ENCODE data around the gene RAP1GAP.
"Not testable (repeated sequence)": the region's sequence is repeated elsewhere in the genome, so short reads cannot be mapped to it uniquely, and the experiment has no call there.

Gene RAP1GAP

GRCh38 chr1:21696931-21697330 lies 27.8 kb upstream of the RAP1GAP start:
- Histone ChIP-seq H3K36me3 (ENCODE audit: control insufficient read depth, low read depth, low read length) (peaks cover 46% of the 10 kb centered on the region), H3K27me3 (ENCODE audit: control insufficient read depth, insufficient read depth, low read length) (no peaks in the 10 kb centered on the region)

GRCh38 chr1:21693732-21694131 lies 24.6 kb upstream of the RAP1GAP start:
- Histone ChIP-seq H3K9me3 (ENCODE audit: control insufficient read depth, low read depth, low read length) (no peaks in the 10 kb centered on the region), H3K27me3 (ENCODE audit: control insufficient read depth, insufficient read depth, low read length) (no peaks in the 10 kb centered on the region), H3K9ac (ENCODE audit: low read length) (no peak overlapping the region), H3K4me3 (ENCODE audit: low read length) (no peak overlapping the region), H3K27ac (ENCODE audit: low read length) (no peak overlapping the region), H3K36me3 (ENCODE audit: control insufficient read depth, low read depth, low read length) (peaks cover 38% of the 10 kb centered on the region), H3K4me1 (ENCODE audit: control insufficient read depth, low read depth, low read length) (no peaks in the 10 kb centered on the region)

More at GRCh38 chr1:21696931-21697330, 27.8 kb upstream of the RAP1GAP start:
- no peak overlapping the region for H3K4me3 ChIP-seq (ENCODE audit: low read length)
- no peaks in the 10 kb centered on the region for H3K4me1 ChIP-seq (ENCODE audit: control insufficient read depth, low read depth, low read length)
- no peak overlapping the region for H3K27ac ChIP-seq (ENCODE audit: low read length)
- no peaks in the 10 kb centered on the region for H3K9me3 ChIP-seq (ENCODE audit: control insufficient read depth, low read depth, low read length)
- H3K9ac ChIP-seq (ENCODE audit: low read length), result no peak overlapping the region

GRCh38 chr1:21691739-21692138 lies 22.6 kb upstream of the RAP1GAP start:
- no peak overlapping the region for H3K4me3 ChIP-seq (ENCODE audit: low read length)
- no peaks in the 10 kb centered on the region for H3K4me1 ChIP-seq (ENCODE audit: control insufficient read depth, low read depth, low read length)
- H3K27ac ChIP-seq (ENCODE audit: low read length), result no peak overlapping the region
- no peaks in the 10 kb centered on the region for H3K27me3 ChIP-seq (ENCODE audit: control insufficient read depth, insufficient read depth, low read length)
- peaks cover 44% of the 10 kb centered on the region for H3K36me3 ChIP-seq (ENCODE audit: control insufficient read depth, low read depth, low read length)
- no peak overlapping the region for H3K9ac ChIP-seq (ENCODE audit: low read length)
- H3K9me3 ChIP-seq (ENCODE audit: control insufficient read depth, low read depth, low read length), result no peaks in the 10 kb centered on the region

GRCh38 chr1:21689661-21690372 lies 20.7 kb upstream of the RAP1GAP start:
- H3K9ac ChIP-seq (ENCODE audit: low read length), result no peak overlapping the region
- no peaks in the 10 kb centered on the region for H3K4me1 ChIP-seq (ENCODE audit: control insufficient read depth, low read depth, low read length)
- peaks cover 51% of the 10 kb centered on the region for H3K36me3 ChIP-seq (ENCODE audit: control insufficient read depth, low read depth, low read length)
- H3K27ac ChIP-seq (ENCODE audit: low read length), result no peak overlapping the region
- no peak overlapping the region for H3K4me3 ChIP-seq (ENCODE audit: low read length)
- H3K9me3 ChIP-seq (ENCODE audit: control insufficient read depth, low read depth, low read length), result no peaks in the 10 kb centered on the region
- no peaks in the 10 kb centered on the region for H3K27me3 ChIP-seq (ENCODE audit: control insufficient read depth, insufficient read depth, low read length)

GRCh38 chr1:21687081-21687529 lies 17.9 kb upstream of the RAP1GAP start:
- Histone ChIP-seq H3K9me3 (ENCODE audit: control insufficient read depth, low read depth, low read length) (no peaks in the 10 kb centered on the region), H3K4me3 (ENCODE audit: low read length) (no peak overlapping the region), H3K9ac (ENCODE audit: low read length) (no peak overlapping the region), H3K36me3 (ENCODE audit: control insufficient read depth, low read depth, low read length) (peaks cover 30% of the 10 kb centered on the region), H3K4me1 (ENCODE audit: control insufficient read depth, low read depth, low read length) (no peaks in the 10 kb centered on the region), H3K27ac (ENCODE audit: low read length) (no peak overlapping the region), H3K27me3 (ENCODE audit: control insufficient read depth, insufficient read depth, low read length) (no peaks in the 10 kb centered on the region)

- no peak overlapping the region for H3K4me3 ChIP-seq (ENCODE audit: low read length)
- H3K36me3 ChIP-seq (ENCODE audit: control insufficient read depth, low read depth, low read length), result peaks cover 32% of the 10 kb centered on the region
- H3K9ac ChIP-seq (ENCODE audit: low read length), result no peak overlapping the region
- no peaks in the 10 kb centered on the region for H3K27me3 ChIP-seq (ENCODE audit: control insufficient read depth, insufficient read depth, low read length)
- H3K4me1 ChIP-seq (ENCODE audit: control insufficient read depth, low read depth, low read length), result no peaks in the 10 kb centered on the region
- H3K9me3 ChIP-seq (ENCODE audit: control insufficient read depth, low read depth, low read length), result no peaks in the 10 kb centered on the region
- H3K27ac ChIP-seq (ENCODE audit: low read length), result no peak overlapping the region
These were observed 17.0 kb upstream of the RAP1GAP start for GRCh38 chr1:21685946-21686678.

GRCh38 chr1:21681426-21681825 lies 12.3 kb upstream of the RAP1GAP start:
- no peak overlapping the region for H3K27ac ChIP-seq (ENCODE audit: low read length)
- H3K36me3 ChIP-seq (ENCODE audit: control insufficient read depth, low read depth, low read length), result peaks cover 20% of the 10 kb centered on the region

GRCh38 chr1:21680918-21681317 lies 11.8 kb upstream of the RAP1GAP start:
- no peaks in the 10 kb centered on the region for H3K27me3 ChIP-seq (ENCODE audit: control insufficient read depth, insufficient read depth, low read length)
- no peaks in the 10 kb centered on the region for H3K9me3 ChIP-seq (ENCODE audit: control insufficient read depth, low read depth, low read length)
- H3K4me3 ChIP-seq (ENCODE audit: low read length), result no peak overlapping the region
- peaks cover 16% of the 10 kb centered on the region for H3K36me3 ChIP-seq (ENCODE audit: control insufficient read depth, low read depth, low read length)
- H3K27ac ChIP-seq (ENCODE audit: low read length), result no peak overlapping the region
- H3K9ac ChIP-seq (ENCODE audit: low read length), result no peak overlapping the region
- no peaks in the 10 kb centered on the region for H3K4me1 ChIP-seq (ENCODE audit: control insufficient read depth, low read depth, low read length)

More at GRCh38 chr1:21681426-21681825, 12.3 kb upstream of the RAP1GAP start:
- no peak overlapping the region for H3K9ac ChIP-seq (ENCODE audit: low read length)
- H3K27me3 ChIP-seq (ENCODE audit: control insufficient read depth, insufficient read depth, low read length), result no peaks in the 10 kb centered on the region
- H3K4me1 ChIP-seq (ENCODE audit: control insufficient read depth, low read depth, low read length), result no peaks in the 10 kb centered on the region
- no peaks in the 10 kb centered on the region for H3K9me3 ChIP-seq (ENCODE audit: control insufficient read depth, low read depth, low read length)
- H3K4me3 ChIP-seq (ENCODE audit: low read length), result no peak overlapping the region

- Histone ChIP-seq H3K27me3 (ENCODE audit: control insufficient read depth, insufficient read depth, low read length) (no peaks in the 10 kb centered on the region), H3K9me3 (ENCODE audit: control insufficient read depth, low read depth, low read length) (no peaks in the 10 kb centered on the region), H3K4me1 (ENCODE audit: control insufficient read depth, low read depth, low read length) (no peaks in the 10 kb centered on the region), H3K36me3 (ENCODE audit: control insufficient read depth, low read depth, low read length) (peaks cover 16% of the 10 kb centered on the region), H3K27ac (ENCODE audit: low read length) (no peak overlapping the region), H3K4me3 (ENCODE audit: low read length) (no peak overlapping the region), H3K9ac (ENCODE audit: low read length) (no peak overlapping the region)
These were observed 11.2 kb upstream of the RAP1GAP start for GRCh38 chr1:21680381-21680780.

- no peaks in the 10 kb centered on the region for H3K27me3 ChIP-seq (ENCODE audit: control insufficient read depth, insufficient read depth, low read length)
- H3K27ac ChIP-seq (ENCODE audit: low read length), result no peak overlapping the region
- peaks cover 12% of the 10 kb centered on the region for H3K36me3 ChIP-seq (ENCODE audit: control insufficient read depth, low read depth, low read length)
- H3K9me3 ChIP-seq (ENCODE audit: control insufficient read depth, low read depth, low read length), result no peaks in the 10 kb centered on the region
- no peak overlapping the region for H3K9ac ChIP-seq (ENCODE audit: low read length)
- no peaks in the 10 kb centered on the region for H3K4me1 ChIP-seq (ENCODE audit: control insufficient read depth, low read depth, low read length)
- H3K4me3 ChIP-seq (ENCODE audit: low read length), result no peak overlapping the region
These were observed 8.0 kb upstream of the RAP1GAP start for GRCh38 chr1:21677168-21677567.

- Histone ChIP-seq H3K4me1 (ENCODE audit: control insufficient read depth, low read depth, low read length) (peaks cover 8% of the 10 kb centered on the region), H3K27ac (ENCODE audit: low read length) (no peak overlapping the region), H3K9ac (ENCODE audit: low read length) (no peak overlapping the region), H3K4me3 (ENCODE audit: low read length) (no peak overlapping the region), H3K36me3 (ENCODE audit: control insufficient read depth, low read depth, low read length) (peaks cover 6% of the 10 kb centered on the region), H3K27me3 (ENCODE audit: control insufficient read depth, insufficient read depth, low read length) (peaks cover 9% of the 10 kb centered on the region), H3K9me3 (ENCODE audit: control insufficient read depth, low read depth, low read length) (no peaks in the 10 kb centered on the region)
These were observed 5.8 kb upstream of the RAP1GAP start for GRCh38 chr1:21674957-21675356.

GRCh38 chr1:21673853-21674252 lies 4.7 kb upstream of the RAP1GAP start:
- H3K27ac ChIP-seq (ENCODE audit: low read length); H3K9me3 ChIP-seq (ENCODE audit: control insufficient read depth, low read depth, low read length); H3K9ac ChIP-seq (ENCODE audit: low read length); H3K36me3 ChIP-seq (ENCODE audit: control insufficient read depth, low read depth, low read length); H3K4me3 ChIP-seq (ENCODE audit: low read length); H3K4me1 ChIP-seq (ENCODE audit: control insufficient read depth, low read depth, low read length): not testable (repeated sequence)
- H3K27me3 ChIP-seq (ENCODE audit: control insufficient read depth, insufficient read depth, low read length), result peaks cover 17% of the 10 kb centered on the region

Data from iPS-18a (cell line).